ENCODE measurements around the gene SNX9.

DNA sequence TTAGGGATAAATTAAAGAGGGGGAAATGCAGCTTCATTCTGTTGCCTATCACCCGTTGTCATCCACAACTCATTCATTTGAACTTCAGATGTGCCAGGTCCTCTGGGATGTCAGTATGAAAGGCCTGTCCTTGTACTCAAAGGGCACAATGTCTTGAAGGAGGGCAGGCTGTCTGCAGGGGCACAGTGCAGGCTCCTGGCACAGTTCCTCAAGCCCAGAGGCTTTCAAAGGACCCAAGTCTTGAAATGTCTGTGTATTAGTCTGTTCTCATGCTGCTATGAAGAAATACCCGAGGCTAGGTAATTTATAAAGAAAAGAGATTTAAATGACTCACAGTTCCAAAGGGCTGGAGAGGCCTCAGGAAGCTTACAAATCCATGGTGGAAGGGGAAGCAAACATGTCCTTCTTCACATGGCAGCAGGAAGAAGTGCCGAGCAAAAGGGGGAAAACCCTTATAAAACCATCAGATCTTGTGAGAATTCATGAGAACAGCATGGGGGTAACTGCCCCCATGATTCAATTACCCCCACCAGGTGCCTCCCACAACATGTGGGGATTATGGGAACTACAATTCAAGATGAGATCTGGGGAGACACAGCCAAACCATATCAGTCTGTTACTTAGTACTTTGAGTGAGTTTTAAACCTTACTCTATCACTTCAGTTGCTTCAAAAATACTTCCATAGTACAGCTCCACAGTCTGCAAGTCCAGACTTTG lies 9.4 kb downstream of the SNX9 start:
- TF ChIP-seq, protein P1, sequence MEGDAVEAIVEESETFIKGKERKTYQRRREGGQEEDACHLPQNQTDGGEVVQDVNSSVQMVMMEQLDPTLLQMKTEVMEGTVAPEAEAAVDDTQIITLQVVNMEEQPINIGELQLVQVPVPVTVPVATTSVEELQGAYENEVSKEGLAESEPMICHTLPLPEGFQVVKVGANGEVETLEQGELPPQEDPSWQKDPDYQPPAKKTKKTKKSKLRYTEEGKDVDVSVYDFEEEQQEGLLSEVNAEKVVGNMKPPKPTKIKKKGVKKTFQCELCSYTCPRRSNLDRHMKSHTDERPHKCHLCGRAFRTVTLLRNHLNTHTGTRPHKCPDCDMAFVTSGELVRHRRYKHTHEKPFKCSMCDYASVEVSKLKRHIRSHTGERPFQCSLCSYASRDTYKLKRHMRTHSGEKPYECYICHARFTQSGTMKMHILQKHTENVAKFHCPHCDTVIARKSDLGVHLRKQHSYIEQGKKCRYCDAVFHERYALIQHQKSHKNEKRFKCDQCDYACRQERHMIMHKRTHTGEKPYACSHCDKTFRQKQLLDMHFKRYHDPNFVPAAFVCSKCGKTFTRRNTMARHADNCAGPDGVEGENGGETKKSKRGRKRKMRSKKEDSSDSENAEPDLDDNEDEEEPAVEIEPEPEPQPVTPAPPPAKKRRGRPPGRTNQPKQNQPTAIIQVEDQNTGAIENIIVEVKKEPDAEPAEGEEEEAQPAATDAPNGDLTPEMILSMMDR (IDR thresholded peaks at IDR 0.05 in 4 of 5, conservative IDR thresholded peaks at IDR 0.05 in 1 of 5) = no peak
- TF ChIP-seq POLR2A (IDR thresholded peaks at IDR 0.05) = no peak
